Erythroblast (primary cell): ENCODE results near the gene OSBPL2.
A peak's percentile ranks its signal among the peaks of the same experiment; 100 is the strongest.

Experiments used
- DNase-seq, 2 experiments: peaks; one replicate each; lab custom pipeline; 2025; lab: John Stamatoyannopoulos, UW
- GATA1 ChIP-seq: IDR thresholded peaks from 2 replicates; pipeline ENCODE4 v1.6.1; 2011; ENCODE audit warnings: low read depth, mild to moderate bottlenecking, control low read depth, low read length, moderate library complexity
- POLR2A ChIP-seq: IDR thresholded peaks from 2 replicates; pipeline ENCODE4 v1.6.1; 2011; ENCODE audit warnings: mild to moderate bottlenecking, low read length

The OSBPL2 gene

DNA sequence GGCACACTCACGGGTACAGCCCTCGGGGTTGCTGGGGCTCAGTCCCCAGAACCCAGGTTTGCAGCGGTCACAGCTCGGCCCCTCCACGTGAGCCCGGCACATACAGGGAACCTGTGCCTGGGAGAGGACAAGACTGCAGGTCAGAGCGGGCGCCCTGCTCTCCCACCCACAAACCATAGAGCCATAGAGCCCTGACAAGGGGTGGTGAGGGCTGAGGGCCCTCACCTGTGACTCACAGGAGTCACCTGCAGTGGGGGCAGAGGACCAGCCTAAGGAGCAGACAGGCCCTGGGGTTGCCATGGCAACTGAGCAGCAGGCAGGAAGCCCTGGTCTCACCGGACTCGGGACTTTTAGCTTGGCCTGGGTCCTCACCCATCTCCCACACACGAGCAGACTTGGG lies 98.0 kb downstream of the OSBPL2 start:
- DNase-seq, result no peak
- TF ChIP-seq POLR2A, result no peak
- TF ChIP-seq GATA1, result no peak

DNA sequence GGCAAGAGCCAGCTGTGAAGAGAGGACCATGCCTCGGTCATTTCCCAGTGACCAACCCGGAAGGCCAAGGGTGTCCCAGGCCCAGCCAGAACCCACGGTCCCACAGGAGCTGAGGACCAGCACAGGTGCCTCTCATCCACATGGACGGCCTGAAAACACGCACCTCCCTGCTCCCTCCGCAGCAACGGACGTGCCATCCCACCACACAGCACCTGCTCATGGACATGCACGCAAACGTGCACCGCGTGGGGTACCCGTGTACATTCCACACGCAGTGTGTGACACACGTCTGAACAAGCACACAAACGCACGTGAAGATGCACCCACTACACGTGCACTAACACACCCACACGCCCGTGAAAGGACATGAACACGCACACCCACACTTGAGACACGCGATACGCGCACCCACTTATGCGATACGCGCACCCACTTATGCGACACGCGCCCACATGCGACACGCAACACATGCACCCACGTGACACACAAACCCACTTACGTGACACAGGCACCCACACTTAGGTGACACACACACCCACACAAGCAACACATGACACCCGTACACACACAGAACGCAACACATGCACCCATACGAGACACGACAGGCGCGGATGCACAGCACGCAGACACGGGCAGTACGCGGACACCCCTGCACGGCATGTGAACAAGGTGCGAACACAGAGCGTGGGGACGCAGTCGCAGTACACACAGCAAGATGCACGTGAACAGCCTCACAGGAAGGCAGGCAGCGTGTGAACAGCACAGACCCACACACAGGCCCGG lies 98.6 kb downstream of the OSBPL2 start:
- DNase-seq, result no peak
- no peak for TF ChIP-seq GATA1
- TF ChIP-seq POLR2A, result no peak

- TF ChIP-seq GATA1 (no peak), POLR2A (no peak)
- DNase-seq, result no peak
Observed at GRCh38 chr20:62337558-62338293, 99.4 kb downstream of the OSBPL2 start.

DNA sequence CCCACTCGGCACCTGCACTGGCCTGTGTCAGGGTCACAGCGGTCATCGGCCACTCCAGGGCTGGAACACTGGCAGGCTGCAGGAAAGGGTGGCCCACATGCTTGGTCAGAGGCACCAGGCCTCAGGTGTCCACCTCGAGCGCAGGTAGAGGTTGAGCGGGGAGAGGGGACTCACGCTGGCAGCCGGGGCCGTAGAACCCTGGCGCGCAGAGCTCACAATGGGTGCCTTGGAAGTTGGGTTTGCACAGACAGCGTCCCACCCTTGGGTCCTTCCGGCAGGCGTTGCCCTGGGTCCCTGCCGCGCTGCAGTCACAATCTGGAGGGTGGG lies 99.9 kb downstream of the OSBPL2 start:
- DNase-seq, result no peak
- no peak for TF ChIP-seq GATA1

DNA sequence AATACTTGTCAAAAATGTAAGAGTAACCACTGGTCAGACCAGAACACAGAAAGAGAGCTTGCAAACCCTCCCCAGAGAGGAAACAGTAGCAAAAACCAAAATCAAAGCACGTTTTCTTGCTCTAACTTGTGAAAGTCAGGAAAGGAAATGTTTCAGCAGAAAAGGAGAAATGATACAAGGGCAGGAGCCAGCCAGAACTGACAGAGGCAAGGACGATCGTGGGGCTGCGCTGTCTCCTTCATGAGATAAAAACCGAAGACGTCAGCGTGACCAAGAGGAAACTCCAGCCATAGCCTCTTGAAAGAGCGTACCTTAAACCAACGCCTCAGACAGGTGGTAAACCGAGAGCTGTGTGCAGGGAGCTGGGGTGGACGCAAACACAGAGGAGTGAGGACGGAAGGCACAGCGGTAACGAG lies 101.3 kb downstream of the OSBPL2 start:
- DNase-seq, result peak in 1 of 2 experiments; percentile 36
- no peak for TF ChIP-seq GATA1
- no peak for TF ChIP-seq POLR2A

- no peak for TF ChIP-seq GATA1
- no peak for TF ChIP-seq POLR2A
Observed at GRCh38 chr20:62342910-62343309, 104.6 kb downstream of the OSBPL2 start.

DNA sequence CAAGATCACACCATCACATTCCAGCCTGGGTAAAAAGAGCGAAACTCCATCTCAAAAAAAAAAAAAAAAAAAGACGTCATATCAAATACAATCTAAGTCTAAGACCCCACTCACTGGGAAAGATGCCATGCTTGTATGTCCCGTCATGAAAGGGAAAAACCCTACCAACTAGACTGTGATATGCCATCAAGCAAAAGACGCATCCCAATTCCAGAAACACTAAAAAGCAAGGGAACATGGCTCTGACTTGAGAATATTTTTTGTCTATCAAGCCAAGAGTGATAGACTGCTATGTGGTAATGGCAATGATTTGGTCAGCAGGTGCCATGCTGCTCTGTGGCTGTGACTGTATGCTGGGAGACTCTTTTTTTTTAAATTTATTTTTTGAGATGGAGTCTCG lies 105.8 kb downstream of the OSBPL2 start:
- TF ChIP-seq POLR2A (no peak), GATA1 (no peak)
- no peak for DNase-seq

More at GRCh38 chr20:62342910-62343309, 104.6 kb downstream of the OSBPL2 start:
- DNase-seq, result no peak

- no peak for DNase-seq
- no peak for TF ChIP-seq POLR2A
Observed at GRCh38 chr20:62344782-62345181, 106.5 kb downstream of the OSBPL2 start.
